Cerebellar nuclear complex (tissue), 1 donor: Measurements from ENCODE around the gene LTBP2.

Experiments
- DNase-seq, 2 experiments: peaks; one replicate each; lab custom pipeline; 2025; lab: John Stamatoyannopoulos, UW

Gene LTBP2

DNA sequence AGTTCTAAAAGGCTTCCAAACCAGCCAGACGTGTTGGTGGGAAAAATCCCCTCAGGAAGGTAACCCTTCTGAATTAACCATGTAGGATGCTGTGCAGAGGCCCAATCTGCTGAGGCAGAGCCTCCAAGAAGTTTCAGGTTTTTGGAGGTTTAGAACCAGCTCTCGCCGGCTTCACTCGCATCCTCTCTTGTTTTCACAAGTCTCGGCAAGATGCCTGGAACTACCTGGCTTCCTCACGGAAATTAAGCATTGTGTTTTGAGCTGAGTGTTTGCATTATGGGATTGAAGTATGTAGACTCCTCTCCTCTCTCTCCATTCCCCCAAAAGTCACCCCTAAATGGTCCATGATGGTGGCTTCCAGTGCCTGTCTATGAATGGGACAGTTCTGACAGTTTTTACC is 20.6 kb downstream of the LTBP2 start:
- DNase-seq, result no peak

GRCh38 chr14:74589291-74589879 is 22.7 kb downstream of the LTBP2 start:
- no peak for DNase-seq

- DNase-seq, result no peak
Measured at GRCh38 chr14:74587363-74587707, 24.7 kb downstream of the LTBP2 start.

- no peak for DNase-seq
Measured at GRCh38 chr14:74586681-74587362, 25.2 kb downstream of the LTBP2 start.

DNA sequence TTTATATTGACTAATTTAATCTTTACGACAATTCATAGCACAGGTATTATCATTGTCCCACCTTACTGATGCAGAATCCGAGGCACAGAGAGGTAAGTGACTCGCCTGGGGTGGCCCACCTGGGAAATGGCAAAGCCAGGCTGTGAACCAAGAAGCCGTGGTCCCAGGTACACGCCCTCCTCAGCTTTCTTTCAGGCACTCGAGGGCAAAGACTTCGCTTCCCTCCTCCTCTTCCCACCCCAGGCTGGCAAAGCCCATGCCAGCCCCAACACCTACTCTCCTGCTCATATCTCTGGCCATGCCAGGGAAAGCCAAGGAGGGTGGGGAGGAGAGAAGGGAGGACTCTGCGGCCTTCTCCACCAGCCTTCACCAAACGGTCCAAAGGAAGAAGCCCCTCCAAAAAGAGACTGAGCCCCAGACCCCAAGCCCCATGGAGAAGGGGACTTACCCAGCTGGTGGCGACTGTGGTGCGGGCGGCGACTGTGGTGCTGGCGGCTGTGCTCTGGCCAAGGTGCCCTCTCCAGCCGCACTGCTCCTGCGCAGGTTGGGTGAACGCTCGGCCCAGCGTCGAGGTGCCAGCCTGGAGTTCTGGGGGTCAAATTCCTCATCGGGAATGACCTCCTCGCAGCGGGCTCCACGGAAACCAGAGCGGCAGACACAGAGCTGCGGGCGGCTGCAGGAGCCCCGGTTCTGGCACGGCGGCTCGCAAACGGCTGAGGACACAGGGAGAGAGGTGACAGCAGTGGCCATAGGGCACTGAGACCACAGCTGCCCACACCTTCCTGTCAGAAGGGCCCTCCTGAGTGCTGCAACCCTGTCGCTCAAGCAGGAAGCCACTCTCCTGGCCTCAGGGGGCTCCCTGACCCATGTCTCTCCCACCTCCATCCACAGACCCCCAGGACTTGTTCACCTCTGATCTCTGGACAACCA is 26.4 kb downstream of the LTBP2 start:
- no peak for DNase-seq

GRCh38 chr14:74584951-74585350 is 27.1 kb downstream of the LTBP2 start:
- DNase-seq, result no peak

- DNase-seq, result no peak
Measured at GRCh38 chr14:74583689-74584434, 28.2 kb downstream of the LTBP2 start.

DNA sequence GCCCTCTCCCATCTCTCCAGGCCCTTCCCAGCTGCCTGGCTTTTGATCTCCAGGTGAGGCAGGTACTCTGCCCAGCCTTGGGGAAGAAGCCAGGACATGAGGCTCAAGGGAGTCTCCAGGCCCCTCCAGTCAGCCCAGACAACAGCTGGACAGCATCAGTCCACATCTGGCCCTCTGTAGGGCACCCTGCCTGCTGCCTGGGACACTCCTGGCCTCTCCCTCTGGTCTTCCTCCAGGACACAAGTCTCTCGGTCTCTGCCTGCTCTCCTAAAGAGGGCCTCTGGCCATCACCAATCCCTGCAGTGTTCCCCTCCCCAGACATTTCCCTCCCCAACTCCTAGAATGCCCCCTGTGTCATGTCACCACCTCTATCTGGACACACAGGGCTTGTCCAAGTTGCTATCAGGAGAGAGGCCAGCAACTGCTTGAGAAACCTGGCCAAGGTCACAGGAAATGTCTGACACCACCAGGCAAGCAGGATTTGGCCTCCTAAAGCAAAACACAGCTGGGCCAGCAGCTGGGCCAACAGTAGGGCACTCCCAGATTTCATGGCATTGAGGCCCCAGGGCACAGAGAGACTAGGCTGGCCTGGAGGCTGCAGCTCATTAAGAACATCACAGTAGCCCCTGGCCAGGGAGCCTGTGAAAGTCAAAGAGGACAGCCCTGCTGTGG is 29.0 kb downstream of the LTBP2 start:
- DNase-seq, result no peak

DNA sequence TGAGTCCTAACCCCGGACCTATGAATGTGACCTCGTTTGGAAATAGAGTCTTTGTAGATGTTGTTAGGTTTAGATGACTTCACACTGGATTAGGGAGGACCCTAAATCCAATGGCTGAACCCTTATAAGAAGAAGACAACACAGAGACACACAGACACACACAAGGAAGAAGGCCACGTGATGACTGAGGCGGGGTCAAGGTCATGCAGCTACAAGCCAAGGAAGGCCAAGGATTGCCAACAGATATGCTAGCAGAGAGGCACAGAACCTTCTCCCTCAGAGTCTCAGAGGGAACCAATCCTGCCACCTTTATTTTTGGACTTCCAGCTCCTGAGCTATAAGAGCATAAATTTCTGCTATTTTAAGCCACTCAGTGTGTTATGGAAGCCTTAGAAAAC is 31.8 kb downstream of the LTBP2 start:
- no peak for DNase-seq

GRCh38 chr14:74579447-74580274 is 32.4 kb downstream of the LTBP2 start:
- DNase-seq, result no peak

DNA sequence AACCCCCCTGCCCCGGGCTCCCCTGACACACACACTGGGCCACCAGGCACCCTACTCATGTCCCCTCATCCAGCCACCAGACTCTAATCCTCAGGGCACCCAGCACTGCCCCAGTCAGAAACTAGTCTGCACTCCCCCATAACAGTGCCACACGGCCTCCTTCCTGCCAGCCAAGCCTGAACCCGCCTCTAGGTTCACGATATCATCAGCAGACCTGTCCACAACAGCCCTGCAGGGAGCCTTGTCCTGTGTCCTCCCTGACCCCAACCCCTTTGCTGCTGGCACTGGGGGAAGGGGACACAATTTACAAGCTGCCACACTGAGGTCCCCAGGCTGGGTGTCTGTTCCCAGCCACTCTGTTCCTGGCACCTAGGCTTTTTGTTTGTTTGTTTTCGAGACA is 33.6 kb downstream of the LTBP2 start:
- no peak for DNase-seq

GRCh38 chr14:74577948-74578275 is 34.1 kb downstream of the LTBP2 start:
- DNase-seq, result no peak

GRCh38 chr14:74577247-74577947 is 34.6 kb downstream of the LTBP2 start:
- DNase-seq, result no peak

DNA sequence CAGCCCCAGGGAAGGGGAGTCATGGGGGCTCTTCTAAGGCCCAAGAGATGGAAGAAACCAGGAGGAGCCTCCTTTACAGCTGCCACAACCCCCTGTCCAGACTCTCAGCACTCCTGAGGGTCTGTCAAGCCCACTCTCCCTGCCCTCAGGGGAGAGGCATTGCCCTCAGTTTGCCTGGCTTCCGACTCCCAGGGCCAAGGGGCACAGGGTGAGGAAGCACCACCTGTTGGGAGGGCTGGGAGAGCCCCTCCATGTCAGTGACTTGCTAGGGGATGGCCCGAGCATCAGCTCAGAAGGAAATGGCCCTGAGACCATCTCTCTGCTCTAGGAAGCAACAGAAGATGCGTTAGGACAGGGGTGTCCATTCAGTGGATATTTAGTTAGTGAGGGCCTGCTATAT is 36.1 kb downstream of the LTBP2 start:
- no peak for DNase-seq

DNA sequence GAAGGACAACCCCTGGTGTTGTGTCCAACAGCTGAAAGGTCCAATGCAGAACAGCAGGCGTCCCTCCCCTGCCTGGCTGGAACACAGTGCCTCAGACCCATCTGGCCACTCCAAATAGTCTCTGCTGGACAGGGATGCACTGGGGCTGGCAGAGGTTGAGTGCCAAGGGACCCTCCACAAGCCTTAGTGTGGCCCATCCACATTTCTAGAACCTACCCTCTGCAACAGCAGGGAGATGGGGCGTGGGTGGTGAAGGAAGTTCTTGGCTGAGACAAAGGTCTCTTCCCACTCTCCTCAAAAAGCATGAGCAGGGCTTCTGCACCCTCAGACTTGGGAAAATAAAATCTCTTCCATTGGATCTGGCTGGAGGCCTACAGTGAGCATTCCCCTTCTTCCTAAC is 36.5 kb downstream of the LTBP2 start:
- no peak for DNase-seq

- DNase-seq, result no peak
Measured at GRCh38 chr14:74574706-74575105, 37.3 kb downstream of the LTBP2 start.

DNA sequence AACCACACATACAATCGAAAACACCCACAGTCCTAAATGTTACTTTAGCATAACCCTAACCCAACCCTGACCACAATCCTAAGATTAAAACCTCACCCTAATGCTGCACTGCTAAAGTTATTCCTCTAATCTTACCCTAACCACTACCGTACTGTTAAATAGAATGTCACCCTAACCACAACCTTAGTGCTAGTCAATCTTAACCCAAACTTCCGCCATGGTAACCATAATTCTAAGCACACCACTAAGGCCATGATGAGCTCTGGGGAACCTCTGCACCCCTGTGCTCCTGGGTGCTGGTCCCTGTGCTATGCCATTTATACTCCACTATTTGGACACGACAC is 38.0 kb downstream of the LTBP2 start:
- no peak for DNase-seq

DNA sequence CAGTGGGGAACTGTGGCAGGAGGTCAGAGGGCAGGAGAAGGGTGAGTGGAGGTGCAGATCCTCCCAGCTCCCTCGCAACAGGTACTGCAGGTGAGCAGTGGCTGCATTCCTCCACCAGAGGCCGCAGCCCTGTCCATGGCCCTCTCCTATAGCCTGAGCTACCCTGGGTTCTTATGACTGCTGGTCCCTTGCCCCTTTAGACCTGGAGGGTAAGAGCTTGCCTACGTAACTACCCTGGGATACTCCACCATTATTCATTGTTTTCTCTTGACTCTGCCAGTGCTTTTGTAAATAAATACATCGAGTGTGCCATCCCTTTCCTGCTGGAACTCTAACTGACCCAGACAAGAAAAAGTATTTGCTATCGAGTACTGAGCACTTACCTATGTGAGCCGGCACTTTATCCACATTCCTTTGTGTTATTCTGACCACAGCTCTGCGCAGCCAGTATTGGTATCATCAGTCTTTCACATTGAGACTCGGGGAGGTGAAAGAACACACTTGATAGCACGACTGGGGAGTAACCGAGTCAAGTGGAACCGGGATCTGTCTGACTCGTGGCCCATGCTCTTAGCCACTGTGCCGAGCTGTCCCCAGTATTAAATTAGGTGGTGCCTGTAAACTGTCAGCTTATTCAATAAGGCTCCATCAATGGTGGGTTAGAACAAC is 38.5 kb downstream of the LTBP2 start:
- DNase-seq, result no peak

GRCh38 chr14:74572726-74573301 is 39.2 kb downstream of the LTBP2 start:
- DNase-seq, result no peak
